ENCODE data around the gene PRPSAP1.

DNA sequence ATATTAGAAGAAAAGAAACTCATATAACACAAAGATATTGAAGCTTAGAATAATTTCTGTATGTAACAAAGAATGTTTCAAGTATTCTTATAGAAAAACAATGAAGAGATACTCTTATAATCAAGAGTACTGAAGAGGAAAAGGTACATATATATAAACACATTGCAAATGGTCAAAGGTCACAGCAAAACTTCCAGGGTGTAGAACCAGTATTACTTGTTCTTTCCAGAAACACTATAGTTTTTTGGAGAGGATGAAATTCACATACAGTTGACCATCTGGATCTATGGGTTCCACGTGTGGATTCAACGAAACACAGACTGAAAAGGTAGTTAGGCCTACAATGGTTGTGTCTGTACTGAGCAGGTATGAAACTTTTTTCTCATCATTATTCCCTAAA, 22.6 kb downstream of the PRPSAP1 start:
- TF ChIP-seq POLR2A (IDR thresholded peaks at IDR 0.05) = no peak
- TF ChIP-seq, protein P1, sequence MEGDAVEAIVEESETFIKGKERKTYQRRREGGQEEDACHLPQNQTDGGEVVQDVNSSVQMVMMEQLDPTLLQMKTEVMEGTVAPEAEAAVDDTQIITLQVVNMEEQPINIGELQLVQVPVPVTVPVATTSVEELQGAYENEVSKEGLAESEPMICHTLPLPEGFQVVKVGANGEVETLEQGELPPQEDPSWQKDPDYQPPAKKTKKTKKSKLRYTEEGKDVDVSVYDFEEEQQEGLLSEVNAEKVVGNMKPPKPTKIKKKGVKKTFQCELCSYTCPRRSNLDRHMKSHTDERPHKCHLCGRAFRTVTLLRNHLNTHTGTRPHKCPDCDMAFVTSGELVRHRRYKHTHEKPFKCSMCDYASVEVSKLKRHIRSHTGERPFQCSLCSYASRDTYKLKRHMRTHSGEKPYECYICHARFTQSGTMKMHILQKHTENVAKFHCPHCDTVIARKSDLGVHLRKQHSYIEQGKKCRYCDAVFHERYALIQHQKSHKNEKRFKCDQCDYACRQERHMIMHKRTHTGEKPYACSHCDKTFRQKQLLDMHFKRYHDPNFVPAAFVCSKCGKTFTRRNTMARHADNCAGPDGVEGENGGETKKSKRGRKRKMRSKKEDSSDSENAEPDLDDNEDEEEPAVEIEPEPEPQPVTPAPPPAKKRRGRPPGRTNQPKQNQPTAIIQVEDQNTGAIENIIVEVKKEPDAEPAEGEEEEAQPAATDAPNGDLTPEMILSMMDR (IDR thresholded peaks at IDR 0.05) = no peak
